Activated naive CD4-positive, alpha-beta T cell treated with anti-CD3 and anti-CD28 coated beads, Interleukin-2, amount 10 ng/mL, durations not matched to agents 7 days and 5 days (primary cell): ENCODE data around the gene BPIFB1.

Experiments
- CTCF ChIA-PET: fragments of 350-600 bp; sonication (Branson Sonifier 250); formaldehyde crosslinking; loops from one replicate; lab custom pipeline; 2021; ENCODE audit warnings: antibody characterized with exemption; lab: Charles Lee
- DNase-seq: peaks from one replicate; pipeline ENCODE4 v3.0.0-alpha.2; 2020
- H3K27ac Mint-ChIP-seq: one replicate; pipeline ENCODE4 v1.8.0; 2021; ENCODE audit warnings: mild to moderate bottlenecking, moderate library complexity, mixed read lengths
- H3K27me3 Mint-ChIP-seq: one replicate; pipeline ENCODE4 v1.8.0; 2021; ENCODE audit warnings: mild to moderate bottlenecking, mixed read lengths
- H3K36me3 Mint-ChIP-seq: one replicate; pipeline ENCODE4 v1.8.0; 2021; ENCODE audit warnings: mixed read lengths
- H3K4me1 Mint-ChIP-seq: one replicate; pipeline ENCODE4 v1.8.0; 2021; ENCODE audit warnings: mixed read lengths
- H3K4me3 Mint-ChIP-seq: one replicate; pipeline ENCODE4 v1.8.0; 2021; ENCODE audit warnings: mild to moderate bottlenecking, moderate library complexity, mixed read lengths
- H3K9me3 Mint-ChIP-seq: one replicate; pipeline ENCODE4 v1.8.0; 2021; ENCODE audit warnings: mixed read lengths

The BPIFB1 gene

GRCh38 chr20:33278700-33279099 is 4.3 kb upstream of the BPIFB1 start:
- H3K27me3 Mint-ChIP-seq: peaks cover 28% of the 10 kb centered on the region
- CTCF ChIA-PET: no interaction called here

DNA sequence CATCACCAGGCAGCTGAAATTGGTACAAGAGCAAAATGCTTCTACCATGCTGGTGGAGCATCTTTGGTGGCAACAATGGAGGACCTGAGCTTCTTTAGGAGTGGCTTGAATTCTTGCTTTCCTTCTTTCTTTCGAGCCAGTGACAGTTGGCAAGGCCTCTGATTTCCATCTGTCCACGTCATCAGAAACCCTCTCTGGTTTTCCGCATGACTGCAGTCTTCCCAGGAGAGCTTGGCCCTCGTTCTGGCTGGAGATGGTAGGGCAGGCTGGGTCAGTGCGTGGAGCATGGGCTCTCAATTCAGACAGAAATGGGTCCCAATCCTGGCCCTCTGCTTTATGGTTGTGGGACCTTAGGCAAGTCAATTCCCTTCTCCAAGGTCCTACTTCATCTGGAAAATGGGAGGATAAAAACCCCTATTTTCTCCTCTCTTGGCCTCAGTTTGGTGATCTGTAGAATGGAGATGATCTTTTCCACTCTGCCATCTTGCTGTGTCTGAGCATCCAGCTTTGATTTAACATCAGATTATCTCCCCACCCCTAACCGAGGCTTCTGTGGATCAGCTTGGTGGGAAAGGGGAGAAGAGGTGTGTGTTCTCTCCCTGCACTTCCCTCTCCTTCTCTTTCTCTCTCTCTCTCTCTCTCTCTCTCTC is 3.6 kb upstream of the BPIFB1 start:
- no peak for DNase-seq
- Mint-ChIP-seq H3K9me3 (no peaks in the 10 kb centered on the region), H3K27ac (no peak overlapping the region), H3K4me3 (no peak overlapping the region), H3K4me1 (no peaks in the 10 kb centered on the region), H3K27me3 (peaks cover 29% of the 10 kb centered on the region), H3K36me3 (no peaks in the 10 kb centered on the region)
- CTCF ChIA-PET: no interaction called here

More at GRCh38 chr20:33278700-33279099, 4.3 kb upstream of the BPIFB1 start:
- H3K27ac Mint-ChIP-seq: no peak overlapping the region
- no peaks in the 10 kb centered on the region for H3K9me3 Mint-ChIP-seq
- DNase-seq: no peak
- no peaks in the 10 kb centered on the region for H3K4me1 Mint-ChIP-seq
- H3K4me3 Mint-ChIP-seq: no peak overlapping the region
- H3K36me3 Mint-ChIP-seq: no peaks in the 10 kb centered on the region

- H3K27me3 Mint-ChIP-seq: peaks cover 36% of the 10 kb centered on the region
- no peak for DNase-seq
- H3K9me3 Mint-ChIP-seq: no peaks in the 10 kb centered on the region
- no peaks in the 10 kb centered on the region for H3K36me3 Mint-ChIP-seq
- CTCF ChIA-PET: no interaction called here
- H3K4me3 Mint-ChIP-seq: no peak overlapping the region
- no peaks in the 10 kb centered on the region for H3K4me1 Mint-ChIP-seq
- H3K27ac Mint-ChIP-seq: no peak overlapping the region
Observed at GRCh38 chr20:33280000-33280680, 2.9 kb upstream of the BPIFB1 start.

GRCh38 chr20:33280775-33281174 is 2.2 kb upstream of the BPIFB1 start:
- no peaks in the 10 kb centered on the region for H3K36me3 Mint-ChIP-seq

GRCh38 chr20:33281550-33282146 is 1.4 kb upstream of the BPIFB1 start:
- peaks cover 34% of the 10 kb centered on the region for H3K27me3 Mint-ChIP-seq
- H3K4me1 Mint-ChIP-seq: no peaks in the 10 kb centered on the region
- no peak for DNase-seq
- H3K36me3 Mint-ChIP-seq: no peaks in the 10 kb centered on the region
- H3K4me3 Mint-ChIP-seq: no peak overlapping the region
- no peak overlapping the region for H3K27ac Mint-ChIP-seq
- H3K9me3 Mint-ChIP-seq: no peaks in the 10 kb centered on the region
- CTCF ChIA-PET: no interaction called here

More at GRCh38 chr20:33280775-33281174, 2.2 kb upstream of the BPIFB1 start:
- CTCF ChIA-PET: no interaction called here
- H3K9me3 Mint-ChIP-seq: no peaks in the 10 kb centered on the region
- no peak overlapping the region for H3K4me3 Mint-ChIP-seq
- H3K4me1 Mint-ChIP-seq: no peaks in the 10 kb centered on the region
- no peak overlapping the region for H3K27ac Mint-ChIP-seq
- H3K27me3 Mint-ChIP-seq: peaks cover 38% of the 10 kb centered on the region
- DNase-seq: no peak

DNA sequence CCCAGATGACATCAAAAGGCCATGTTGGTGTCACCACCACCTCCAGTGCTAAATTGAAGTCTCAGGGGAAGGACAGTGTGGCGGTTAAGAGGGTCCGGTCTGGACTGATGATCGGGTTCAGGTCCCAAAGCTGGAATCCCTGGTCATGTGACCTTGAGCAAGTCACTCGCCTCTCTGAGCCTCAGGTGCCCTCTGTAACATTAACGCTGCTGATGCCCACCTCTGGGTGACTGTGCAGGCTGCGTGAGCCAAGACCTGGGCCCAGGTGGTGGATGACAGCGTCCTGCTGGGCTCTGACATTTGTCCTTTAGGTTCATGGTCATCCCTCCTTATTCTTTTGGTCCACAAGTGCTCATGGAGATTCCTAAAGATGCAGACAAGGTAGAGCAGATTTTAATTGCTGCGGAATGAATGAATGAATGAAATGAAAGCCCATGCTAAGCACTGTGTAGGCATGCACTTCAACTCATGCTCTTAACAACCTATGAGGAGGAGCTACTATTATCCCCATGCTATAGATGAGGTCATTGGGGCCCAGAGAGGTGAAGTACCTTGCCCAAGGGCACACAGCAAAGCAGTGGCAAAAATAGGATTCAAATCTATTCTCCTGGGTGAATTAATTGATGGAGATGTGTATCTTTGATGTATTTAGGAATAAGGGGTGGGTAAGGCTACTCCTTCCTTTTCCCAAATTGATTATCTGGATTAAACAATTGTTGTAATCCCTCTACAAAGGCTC is 649 bp upstream of the BPIFB1 start:
- Mint-ChIP-seq H3K27me3 (peaks cover 39% of the 10 kb centered on the region), H3K4me3 (no peak overlapping the region), H3K36me3 (no peaks in the 10 kb centered on the region), H3K9me3 (no peaks in the 10 kb centered on the region), H3K4me1 (no peaks in the 10 kb centered on the region), H3K27ac (no peak overlapping the region)
- DNase-seq: no peak
- CTCF ChIA-PET: interaction anchor here (0.9 kb wide), 1 partner anchor 10 kb away, joined by 5 read pairs; no protein-coding TSS in a partner anchor

DNA sequence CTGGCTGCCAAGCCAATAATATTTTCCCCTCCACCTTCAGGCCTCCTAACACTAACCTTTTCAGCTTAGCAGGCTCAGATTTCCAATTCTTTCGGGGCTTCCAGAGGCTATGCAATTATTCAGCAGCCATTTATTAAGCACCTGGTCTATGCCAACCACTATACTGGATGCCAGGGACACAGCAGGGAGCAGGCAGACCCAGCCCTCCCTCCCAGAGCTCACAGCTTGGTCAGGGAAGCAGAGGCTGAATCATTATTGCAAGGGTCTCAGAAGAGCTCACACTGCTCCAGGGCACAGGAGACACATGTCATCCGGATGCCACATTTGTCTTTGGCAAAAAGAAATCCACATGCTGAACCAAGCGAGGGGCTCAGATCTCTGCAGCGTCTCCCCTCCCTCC is 1.3 kb downstream of the BPIFB1 start:
- no peak overlapping the region for H3K27ac Mint-ChIP-seq
- H3K36me3 Mint-ChIP-seq: no peaks in the 10 kb centered on the region
- CTCF ChIA-PET: no interaction called here

GRCh38 chr20:33284937-33285336 is 1.9 kb downstream of the BPIFB1 start:
- H3K9me3 Mint-ChIP-seq: no peaks in the 10 kb centered on the region
- no peak for DNase-seq
- no peak overlapping the region for H3K4me3 Mint-ChIP-seq
- CTCF ChIA-PET: no interaction called here
- H3K27ac Mint-ChIP-seq: no peak overlapping the region
- no peaks in the 10 kb centered on the region for H3K4me1 Mint-ChIP-seq
- H3K27me3 Mint-ChIP-seq: peaks cover 50% of the 10 kb centered on the region
- no peaks in the 10 kb centered on the region for H3K36me3 Mint-ChIP-seq

More for the DNA sequence above, 1.3 kb downstream of the BPIFB1 start:
- Mint-ChIP-seq H3K9me3 (no peaks in the 10 kb centered on the region), H3K4me3 (no peak overlapping the region), H3K27me3 (peaks cover 46% of the 10 kb centered on the region), H3K4me1 (no peaks in the 10 kb centered on the region)
- DNase-seq: no peak

DNA sequence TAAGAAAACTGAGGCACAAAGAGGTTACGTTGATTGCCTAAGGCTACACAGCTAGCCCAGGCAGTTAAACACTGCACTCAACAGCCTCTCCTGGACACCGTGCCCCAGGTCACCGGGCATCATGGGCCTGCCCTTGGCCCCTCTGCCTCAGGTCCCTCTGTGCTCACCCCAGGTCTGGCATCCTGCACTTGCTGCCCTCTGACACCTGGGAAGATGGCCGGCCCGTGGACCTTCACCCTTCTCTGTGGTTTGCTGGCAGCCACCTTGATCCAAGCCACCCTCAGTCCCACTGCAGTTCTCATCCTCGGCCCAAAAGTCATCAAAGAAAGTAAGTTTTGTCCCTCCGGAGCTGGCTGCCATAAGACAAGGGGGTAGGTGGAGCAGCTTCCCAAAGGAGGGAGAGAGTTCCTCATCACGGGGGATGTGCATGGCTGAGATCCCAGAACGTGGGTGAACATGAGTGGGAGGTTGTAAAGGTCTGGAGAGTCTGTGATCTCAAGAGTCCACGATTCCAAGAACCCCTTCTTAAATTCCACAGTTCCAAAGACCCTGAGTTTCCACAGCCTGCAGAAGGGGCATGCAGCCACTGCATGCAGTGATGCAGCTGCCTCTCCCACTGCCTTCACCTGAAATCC is 3.0 kb downstream of the BPIFB1 start:
- Mint-ChIP-seq H3K4me1 (no peaks in the 10 kb centered on the region), H3K27me3 (peaks cover 55% of the 10 kb centered on the region), H3K9me3 (no peaks in the 10 kb centered on the region), H3K27ac (no peak overlapping the region), H3K36me3 (no peaks in the 10 kb centered on the region), H3K4me3 (no peak overlapping the region)
- DNase-seq: no peak
- CTCF ChIA-PET: no interaction called here

DNA sequence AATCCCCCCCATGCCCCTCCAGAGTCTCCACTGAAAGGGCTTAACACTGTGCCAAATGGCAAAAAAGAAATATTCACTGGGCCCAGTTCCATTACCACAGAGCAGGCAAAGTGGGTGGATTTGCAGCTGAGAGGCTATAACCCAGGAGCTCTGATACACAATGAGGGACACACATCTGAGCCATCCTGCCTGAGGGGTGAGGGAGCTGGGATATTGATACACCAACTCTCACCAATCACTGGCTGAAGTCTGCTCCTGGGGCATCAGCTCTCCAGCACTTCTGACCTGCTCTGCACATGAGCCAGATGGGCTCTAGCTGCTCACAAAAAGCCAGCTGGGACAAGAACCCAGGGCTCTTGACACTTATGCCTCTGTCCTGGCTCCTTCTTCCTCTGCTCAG is 4.9 kb downstream of the BPIFB1 start:
- Mint-ChIP-seq H3K4me3 (no peak overlapping the region), H3K4me1 (no peaks in the 10 kb centered on the region), H3K36me3 (no peaks in the 10 kb centered on the region), H3K27ac (no peak overlapping the region), H3K27me3 (peaks cover 59% of the 10 kb centered on the region), H3K9me3 (no peaks in the 10 kb centered on the region)
- CTCF ChIA-PET: interaction anchor here (1.2 kb wide), 1 partner anchor 26 kb away, joined by 3 read pairs; no protein-coding TSS in a partner anchor
- no peak for DNase-seq

DNA sequence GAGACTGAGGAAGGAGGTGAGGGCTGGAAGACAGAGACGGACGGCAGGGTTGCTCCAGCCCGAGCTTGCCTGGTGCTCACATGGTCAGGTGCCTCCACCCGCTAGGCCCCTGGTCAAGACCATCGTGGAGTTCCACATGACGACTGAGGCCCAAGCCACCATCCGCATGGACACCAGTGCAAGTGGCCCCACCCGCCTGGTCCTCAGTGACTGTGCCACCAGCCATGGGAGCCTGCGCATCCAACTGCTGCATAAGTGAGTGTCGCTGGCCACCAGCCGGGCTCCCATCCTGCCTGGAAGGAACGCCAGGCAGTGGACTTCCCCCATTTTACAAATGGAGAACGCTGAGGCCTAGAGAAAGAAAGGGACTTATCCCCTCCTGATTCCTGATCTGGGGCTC is 7.8 kb downstream of the BPIFB1 start:
- Mint-ChIP-seq H3K36me3 (no peaks in the 10 kb centered on the region), H3K27me3 (peaks cover 45% of the 10 kb centered on the region), H3K27ac (no peak overlapping the region), H3K4me1 (no peaks in the 10 kb centered on the region), H3K9me3 (no peaks in the 10 kb centered on the region), H3K4me3 (no peak overlapping the region)
- CTCF ChIA-PET: interaction anchor here (0.6 to 1.9 kb wide), 6 partner anchors 28 to 501 kb away, joined by 3 to 6 read pairs (median 3); no protein-coding TSS in a partner anchor
- no peak for DNase-seq

- no peak overlapping the region for H3K4me3 Mint-ChIP-seq
- peaks cover 43% of the 10 kb centered on the region for H3K27me3 Mint-ChIP-seq
- H3K4me1 Mint-ChIP-seq: no peaks in the 10 kb centered on the region
- no peaks in the 10 kb centered on the region for H3K36me3 Mint-ChIP-seq
- H3K27ac Mint-ChIP-seq: no peak overlapping the region
- H3K9me3 Mint-ChIP-seq: no peaks in the 10 kb centered on the region
- no peak for DNase-seq
- CTCF ChIA-PET: interaction anchor here (0.8 to 1.9 kb wide), 6 partner anchors 10 to 502 kb away, joined by 3 to 7 read pairs (median 4); no protein-coding TSS in a partner anchor
Observed at GRCh38 chr20:33291416-33291815, 8.4 kb downstream of the BPIFB1 start.

DNA sequence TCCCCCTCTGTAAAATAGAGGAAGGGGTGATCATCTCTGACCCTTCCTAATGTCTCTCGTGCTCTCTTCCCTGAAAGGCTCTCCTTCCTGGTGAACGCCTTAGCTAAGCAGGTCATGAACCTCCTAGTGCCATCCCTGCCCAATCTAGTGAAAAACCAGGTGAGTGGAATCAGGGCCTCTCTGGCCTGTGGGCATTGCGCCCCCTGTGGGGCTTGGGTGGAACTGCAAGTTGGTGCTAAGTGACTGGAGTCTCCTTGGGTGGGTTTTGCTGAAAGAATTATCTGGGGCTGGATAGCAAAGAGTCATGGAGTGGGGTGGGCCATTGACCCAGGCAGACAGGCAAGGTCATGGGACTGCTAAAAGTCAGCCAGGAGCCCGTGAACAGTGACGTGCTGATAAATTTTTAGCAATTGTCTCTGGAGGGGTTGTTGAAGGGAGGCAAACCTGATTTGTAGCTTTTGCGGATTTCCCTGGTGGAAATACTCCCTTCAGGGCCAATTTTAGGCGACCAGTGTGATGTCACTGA is 8.9 kb downstream of the BPIFB1 start:
- Mint-ChIP-seq H3K36me3 (no peaks in the 10 kb centered on the region), H3K9me3 (no peaks in the 10 kb centered on the region), H3K27me3 (peaks cover 40% of the 10 kb centered on the region), H3K4me3 (no peak overlapping the region), H3K27ac (no peak overlapping the region), H3K4me1 (no peaks in the 10 kb centered on the region)
- CTCF ChIA-PET: interaction anchor here (0.8 to 1.9 kb wide), 9 partner anchors 9 to 503 kb away, joined by 3 to 7 read pairs (median 3); partner anchors contain the start of gene BPIFB1
- peak; percentile 74 for DNase-seq
